K562 (cell line): Measurements from ENCODE around the gene SCYL2. TPM values are rescaled to one million over a fixed set of nuclear protein-coding genes. Genes with fewer than 3 reads are reported as not detected.
A peak's percentile ranks its signal among the peaks of the same experiment; 100 is the strongest.
"Not testable (repeated sequence)": the region's sequence is repeated elsewhere in the genome, so short reads cannot be mapped to it uniquely, and the experiment has no call there.

Source experiments
- ATAC-seq: fragments of 200-7000 bp; cut with Tn5 transposase; 3 replicates; pipeline ENCODE4 v1.9.1; 2020; ENCODE audit warnings: moderate library complexity
- BruUV-seq: library from RNA; stranded (reverse); fragments of 400-500 nt; replicated peaks from 2 replicates; lab custom pipeline; 2021; lab: Mats Ljungman, UMichigan
- CTCF ChIA-PET: fragments of 300-600 bp; formaldehyde crosslinking; extraction: SDS; loops from one replicate; lab custom pipeline; 2021; ENCODE audit warnings: low intra/inter-chr PET ratio; lab: Yijun Ruan, JAX
- POLR2A ChIA-PET: fragments of 300-600, 350-650 bp; sonication (Branson Sonifier 250); formaldehyde crosslinking; extraction: SDS; loops from one replicate; lab custom pipeline; 2021; ENCODE audit warnings: antibody characterized with exemption, inconsistent platforms; lab: Yijun Ruan, JAX
- DNase-seq, 4 experiments: peaks; one replicate each; pipeline versions ENCODE4 v3.0.0 to v3.0.0-alpha.2; 2011 to 2018; ENCODE audit warnings: low spot score in 3 of 4, mixed read lengths in 3 of 4; ENCODE audit errors: extremely low read depth in 1 of 4
- FAIRE-seq: peaks from 2 replicates; lab custom pipeline; 2011; peaks lifted over from hg19 to GRCh38; lab: Jason Lieb, UNC
- H2AFZ ChIP-seq: 2 replicates; pipeline ENCODE4 v1.6.0; 2011; ENCODE audit warnings: low read depth, low read length, control low read depth, inconsistent platforms
- H3K27ac ChIP-seq: fragments of 200-600 bp; 3 replicates; pipeline ENCODE4 v1.8.0; 2011; ENCODE audit warnings: low read depth, mild to moderate bottlenecking, control low read depth, inconsistent platforms, low read length, moderate library complexity, mixed read lengths; ENCODE audit errors: extremely low read depth
- H3K27me3 ChIP-seq, 2 experiments: fragments of 300-600 bp in 1 of 2; 2 replicates in 1 of 2; 3 replicates in 1 of 2; pipeline versions ENCODE4 v1.6.0 to v1.8.0; 2011; ENCODE audit warnings: inconsistent platforms in 2 of 2, low read length in 2 of 2, mild to moderate bottlenecking in 1 of 2, mixed read lengths in 1 of 2, moderate library complexity in 1 of 2; ENCODE audit not compliant: control insufficient read depth in 2 of 2, insufficient read depth in 2 of 2
- H3K36me3 ChIP-seq: fragments of 300-600 bp; 3 replicates; pipeline ENCODE4 v1.8.0; 2011; ENCODE audit warnings: mild to moderate bottlenecking, low read length, inconsistent platforms; ENCODE audit not compliant: control insufficient read depth, insufficient read depth
- H3K4me1 ChIP-seq, 2 experiments: fragments of 200-600 bp in 1 of 2; replicated peaks in 1 of 2; 2 replicates in 1 of 2; 3 replicates in 1 of 2; pipeline versions ENCODE4 v1.5.1 to v1.8.0; 2011; ENCODE audit warnings: inconsistent platforms in 2 of 2, low read length in 2 of 2, mild to moderate bottlenecking in 1 of 2, mixed read lengths in 1 of 2, moderate library complexity in 1 of 2; ENCODE audit not compliant: control insufficient read depth in 2 of 2, insufficient read depth in 2 of 2
- H3K4me2 ChIP-seq: 2 replicates; pipeline ENCODE4 v1.6.1; 2011; ENCODE audit warnings: low read length, control low read depth, inconsistent platforms, mixed read lengths; ENCODE audit not compliant: insufficient read depth
- H3K4me3 ChIP-seq: fragments of 200-600 bp; sonication (generic), shearing (Covaris generic); 2 replicates; pipeline ENCODE4 v1.5.1; 2016; ENCODE audit warnings: control low read depth, inconsistent platforms
- H3K79me2 ChIP-seq: fragments of 200-600 bp; 3 replicates; pipeline ENCODE4 v1.8.0; 2011; ENCODE audit warnings: low read length, inconsistent platforms; ENCODE audit not compliant: control insufficient read depth, insufficient read depth
- H3K9ac ChIP-seq, 2 experiments: 2 replicates each; pipeline versions ENCODE4 v1.6.0 to v1.6.1; 2011; ENCODE audit warnings: low read depth in 2 of 2, low read length in 2 of 2, control low read depth in 1 of 2, inconsistent platforms in 1 of 2, mild to moderate bottlenecking in 1 of 2, mixed read lengths in 1 of 2; ENCODE audit not compliant: insufficient read depth in 1 of 2
- H3K9me1 ChIP-seq: one replicate; pipeline ENCODE4 v1.6.0; 2011; ENCODE audit warnings: inconsistent platforms, mild to moderate bottlenecking, low read length, moderate library complexity; ENCODE audit not compliant: control insufficient read depth, insufficient read depth
- H3K9me3 ChIP-seq: replicated peaks from 2 replicates; pipeline ENCODE4 v1.5.1; 2011; ENCODE audit warnings: low read depth, low read length, inconsistent platforms; ENCODE audit not compliant: control insufficient read depth, insufficient read depth
- H4K20me1 ChIP-seq: replicated peaks from 2 replicates; pipeline ENCODE4 v1.6.1; 2011; ENCODE audit warnings: low read length, inconsistent platforms, mixed read lengths; ENCODE audit not compliant: control insufficient read depth, insufficient read depth
- POLR2A ChIP-seq: fragments of 450-650 bp; conservative IDR thresholded peaks from 2 replicates; pipeline ENCODE4 v1.6.1; 2016
- ZNF146 ChIP-seq: IDR thresholded peaks from one replicate; pipeline ENCODE4 v1.6.1; 2018; ENCODE audit warnings: missing compliant biosample characterization; ENCODE audit not compliant: unreplicated experiment
- WGBS: fragments of 100-300 bp; shearing (Covaris generic); methylation state at CpG from one replicate; pipeline ENCODE4 v1.1.6; 2016; ENCODE audit warnings: low coverage, mixed read lengths; ENCODE audit not compliant: insufficient coverage; ENCODE audit errors: missing lambda C conversion rate; 5-methylcytosine and 5-hydroxymethylcytosine counted together
- in situ Hi-C: fragments of 300-500 bp; cut with MboI; formaldehyde crosslinking; loops from 4 replicates; pipeline ENCODE4 v1.15.0; 2018; ENCODE audit warnings: inconsistent platforms, mixed read lengths
- intact Hi-C: fragments of 100-400 bp; cut with micrococcal nuclease; formaldehyde crosslinking; loops from 2 replicates; pipeline ENCODE4 v1.14.2; 2022
- polyA plus RNA-seq, 8 experiments: library from polyadenylated mRNA; depleted of rRNA in 4 of 8; stranded (reverse) in 5 of 8; unstranded in 3 of 8; fragments of >200 nt; fragmentation: Nextera tagmentation in 2 of 8; fragmentation: Illumina TruSeq in 1 of 8; extraction: Ambion mirVana in 2 of 8; extraction: Trizol in 1 of 8; gene quantifications; 2 replicates each; pipeline versions ENCODE4 v1.2.1 to v1.2.3, GENCODE V29; 2011 to 2014; ENCODE audit warnings: inconsistent platforms in 1 of 8, missing spikeins in 1 of 8
- total RNA-seq, 7 experiments: library from RNA; depleted of rRNA in 6 of 7; stranded (reverse); fragments of >200 nt in 6 of 7; fragmentation: Illumina TruSeq in 2 of 7; extraction: Trizol in 2 of 7; gene quantifications; 2 replicates each; pipeline versions ENCODE4 v1.2.1 to v1.2.3, GENCODE V29; 2011 to 2021; ENCODE audit warnings: low replicate concordance in 1 of 7

SCYL2 gene
- total and polyA plus RNA-seq, 9 of the 15 experiments (the other 6 are each of a cell fraction or from before 2014, with no cell fraction given), result 9.9 to 49.0 (median 32.9) TPM

DNA sequence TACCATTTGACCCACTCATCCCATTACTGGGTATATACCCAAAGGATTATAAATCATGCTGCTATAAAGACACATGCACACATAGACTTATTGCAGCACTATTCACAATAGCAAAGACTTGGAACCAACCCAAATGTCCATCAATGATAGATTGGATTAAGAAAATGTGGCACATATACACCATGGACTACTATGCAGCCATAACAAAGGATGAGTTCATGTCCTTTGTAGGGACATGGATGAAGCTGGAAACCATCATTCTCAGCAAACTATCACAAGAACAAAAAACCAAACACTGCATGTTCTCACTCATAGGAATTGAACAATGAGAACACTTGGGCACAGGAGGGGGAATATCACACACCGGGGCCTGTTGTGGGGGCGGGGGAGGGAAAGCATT is 75.9 kb downstream of the SCYL2 start:
- ATAC-seq, H4K20me1 ChIP-seq, H3K4me3 ChIP-seq, H3K9ac ChIP-seq, H3K9me3 ChIP-seq, H2AFZ ChIP-seq, FAIRE-seq, H3K4me2 ChIP-seq, H3K27ac ChIP-seq, H3K27me3 ChIP-seq, H3K79me2 ChIP-seq, CTCF ChIA-PET, DNase-seq, H3K4me1 ChIP-seq, H3K9me1 ChIP-seq, BruUV-seq, intact Hi-C loops, POLR2A ChIA-PET: not testable (repeated sequence)
- TF ChIP-seq POLR2A (0 out of 2 replicates have a peak, but pooled peaks have one; percentile 9), ZNF146 (CRISPR knock-in tag) (peak; percentile 32)
- peaks cover 15% of the 10 kb centered on the region; the same call in 1 of the 3 replicates for H3K36me3 ChIP-seq
- 80% methylated on average over 1 of the region's 2 CpGs for WGBS
- in situ Hi-C loops, result loop anchor here (10.0 kb wide), 1 partner anchor 332 kb away; no protein-coding TSS in a partner anchor

DNA sequence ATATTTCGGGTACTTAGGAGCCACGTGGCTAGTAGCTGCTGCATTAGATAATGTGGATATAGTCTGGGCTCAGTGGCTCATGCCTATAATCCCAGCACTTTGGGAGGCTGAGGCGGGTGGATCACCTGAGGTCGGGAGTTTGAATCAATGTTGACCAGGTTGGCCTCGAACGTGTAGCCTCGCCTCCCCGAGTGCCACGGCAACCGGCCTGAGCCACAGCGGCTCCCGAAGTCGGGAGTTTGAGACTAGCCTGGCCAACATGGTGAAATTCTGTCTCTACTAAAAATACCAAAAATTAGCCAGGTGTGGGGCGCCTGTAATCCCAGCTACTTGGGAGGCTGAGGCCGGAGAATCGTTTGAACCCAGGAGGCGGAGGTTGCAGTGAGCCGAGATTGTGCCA is 77.4 kb downstream of the SCYL2 start:
- DNase-seq, H3K4me3 ChIP-seq, H3K4me2 ChIP-seq, H3K36me3 ChIP-seq, BruUV-seq, H4K20me1 ChIP-seq, H3K79me2 ChIP-seq, FAIRE-seq, H3K9me1 ChIP-seq, H3K27me3 ChIP-seq, H3K9me3 ChIP-seq, H2AFZ ChIP-seq, ATAC-seq, H3K4me1 ChIP-seq, H3K27ac ChIP-seq, H3K9ac ChIP-seq, CTCF ChIA-PET, POLR2A ChIA-PET: not testable (repeated sequence)
- in situ Hi-C loops, result loop anchor here (10.0 kb wide), 1 partner anchor 330 kb away; no protein-coding TSS in a partner anchor
- 42% methylated on average over 18 of the region's 18 CpGs for WGBS
- intact Hi-C loops, result loop anchor here (2.0 kb wide), 1 partner anchor 110 kb away; no protein-coding TSS in a partner anchor
